GM21619 (cell line): ENCODE measurements around the gene VLDLR.

ENCODE experiments used
- ATAC-seq: cut with Tn5 transposase; IDR thresholded peaks from one replicate; pipeline ENCODE4 v1.9.1; 2021; ENCODE audit not compliant: unreplicated experiment

Gene VLDLR

DNA sequence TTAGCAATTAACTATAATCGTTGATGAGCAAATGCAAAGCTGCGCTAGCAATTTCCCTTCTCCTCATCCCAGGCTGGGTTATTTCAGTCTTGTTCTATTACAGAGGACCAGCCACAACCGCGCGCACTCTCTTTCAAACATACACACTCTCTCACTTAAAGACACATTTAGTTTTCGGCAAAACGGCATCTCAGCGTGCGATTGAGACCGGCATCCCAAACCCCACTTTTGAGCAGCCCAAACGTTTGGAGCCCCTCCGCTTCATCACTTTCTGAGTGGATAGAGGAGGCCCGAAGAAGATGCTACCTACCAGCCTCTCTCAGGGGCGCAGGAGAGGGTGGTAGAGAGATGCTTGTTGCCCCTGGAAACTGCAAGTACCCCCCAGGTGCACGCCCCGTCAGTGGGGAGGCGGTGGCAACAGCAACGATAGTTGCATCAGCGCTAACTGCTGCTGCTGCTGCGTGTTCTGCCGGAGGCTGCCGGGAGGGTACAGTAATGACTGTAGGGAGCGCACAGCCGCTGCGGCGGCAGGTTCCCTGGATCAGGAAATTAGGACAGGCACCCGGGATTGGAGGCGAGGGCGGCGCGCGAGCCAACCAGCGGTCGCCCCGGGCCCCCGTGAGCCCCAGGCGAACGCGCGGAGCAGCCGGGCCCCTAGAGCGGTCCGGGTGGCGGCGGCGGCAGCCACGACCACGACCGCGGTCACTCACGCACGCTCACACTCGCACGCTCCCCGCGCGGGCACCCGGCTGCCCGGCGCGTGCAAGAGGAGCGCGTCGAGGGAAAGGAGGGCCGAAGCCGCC, 467 bp upstream of the VLDLR start:
- ATAC-seq: peak; percentile 50

DNA sequence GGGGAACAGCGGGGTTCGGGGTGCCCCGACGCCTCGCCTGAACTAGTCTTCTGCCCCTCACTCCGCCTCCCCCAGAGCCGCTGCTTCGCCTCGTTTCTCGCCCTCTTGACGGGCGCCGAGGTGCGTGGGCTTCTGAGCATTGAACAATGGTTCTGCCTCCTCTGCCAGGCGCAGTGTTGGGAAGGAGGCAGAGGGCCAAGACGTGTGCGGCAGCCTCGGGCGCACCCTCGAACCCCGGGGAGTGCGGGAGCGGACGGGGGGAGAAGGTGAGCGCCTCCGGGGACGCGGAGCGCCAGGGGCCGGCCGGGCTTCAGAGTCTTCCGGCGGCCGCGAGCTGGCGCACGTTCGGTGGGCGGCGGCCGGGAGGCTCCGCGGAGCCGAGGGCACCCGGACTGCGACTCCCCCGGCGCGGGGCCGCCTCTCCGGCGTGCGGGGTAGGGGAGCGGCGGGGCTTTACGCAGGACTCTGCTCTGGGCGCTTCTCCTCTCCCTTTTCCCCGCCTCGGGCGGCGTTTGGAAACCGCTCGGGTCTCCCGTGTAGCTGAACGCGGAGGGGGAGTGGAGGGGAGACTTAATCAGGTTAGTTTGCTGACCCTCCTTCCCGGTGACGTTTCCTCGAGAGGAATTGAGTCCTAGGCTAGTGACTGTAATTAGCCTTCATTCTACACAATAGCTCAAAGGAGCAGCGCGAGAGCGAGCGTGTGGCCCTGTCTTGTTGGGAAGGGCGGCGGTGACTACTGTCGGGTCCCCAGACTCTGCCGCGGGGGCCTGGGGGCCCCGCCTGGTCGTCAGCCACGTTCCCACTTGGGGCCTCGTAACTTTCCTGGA, 1.1 kb downstream of the VLDLR start:
- peak; percentile 26 for ATAC-seq

DNA sequence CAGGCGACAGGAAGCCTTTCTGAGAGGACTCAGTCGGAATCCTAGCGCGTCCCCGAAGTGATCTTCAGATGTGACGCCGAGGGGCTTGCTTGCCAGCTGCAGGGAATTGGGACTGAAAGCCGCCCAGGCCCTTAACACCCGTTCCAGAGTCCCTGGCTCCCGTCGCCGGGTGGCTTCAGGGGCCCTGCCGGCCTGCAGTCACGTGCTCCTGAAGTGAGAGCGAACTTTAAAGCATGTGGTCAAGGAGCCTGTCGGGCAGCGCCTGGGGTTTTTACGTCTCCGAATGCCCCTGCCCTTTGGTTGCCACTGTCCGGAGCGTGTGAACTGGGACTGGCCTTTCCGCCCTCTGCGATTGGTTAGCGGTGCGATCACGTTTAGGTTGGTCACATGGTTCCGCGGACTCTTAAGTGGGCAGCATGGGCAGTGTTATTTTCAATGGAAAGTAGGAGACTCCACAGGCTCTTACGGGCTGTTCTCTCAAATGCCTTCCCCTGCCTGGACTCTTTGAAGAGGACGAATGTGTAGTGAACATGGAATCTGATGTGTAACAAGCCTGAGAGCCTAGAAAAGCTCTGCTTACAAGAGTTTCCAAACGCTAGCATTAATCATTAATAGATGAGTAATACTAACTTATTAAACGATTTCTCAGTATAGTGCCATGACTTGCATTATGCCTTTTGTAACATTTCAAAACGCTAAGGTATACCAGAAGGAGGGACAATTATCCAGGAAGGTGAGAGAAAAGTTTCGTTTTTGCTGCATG, 1.9 kb downstream of the VLDLR start:
- ATAC-seq: no peak

DNA sequence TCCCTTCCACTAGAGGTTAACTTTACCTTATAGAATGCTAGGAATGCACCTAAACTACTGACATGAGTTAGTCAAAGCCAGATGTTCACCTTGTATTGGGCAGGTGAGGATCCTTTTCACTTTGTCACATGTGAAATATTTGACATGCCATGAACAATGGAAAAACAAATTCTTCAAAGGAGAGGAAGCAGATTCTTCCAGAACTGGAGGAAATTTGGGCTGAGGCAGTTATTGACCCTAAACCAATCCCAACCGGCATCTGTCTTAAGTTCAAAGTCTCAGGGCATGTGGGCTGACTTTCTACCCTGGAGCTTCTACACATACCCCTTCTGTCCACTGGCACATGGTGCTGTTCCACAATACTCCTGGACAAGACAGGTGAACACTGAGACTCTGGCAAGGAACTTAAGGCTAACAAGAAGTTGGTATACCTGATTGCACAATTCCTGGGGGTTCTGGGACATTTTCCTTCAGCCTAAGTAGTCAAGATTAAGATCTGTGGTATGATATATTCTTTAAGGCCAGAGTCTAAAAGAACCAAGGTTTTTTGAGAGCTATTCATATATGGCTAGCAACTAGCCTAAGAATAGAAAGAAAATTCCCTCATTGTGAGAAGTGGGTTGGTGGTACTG, 2.6 kb downstream of the VLDLR start:
- ATAC-seq: no peak

DNA sequence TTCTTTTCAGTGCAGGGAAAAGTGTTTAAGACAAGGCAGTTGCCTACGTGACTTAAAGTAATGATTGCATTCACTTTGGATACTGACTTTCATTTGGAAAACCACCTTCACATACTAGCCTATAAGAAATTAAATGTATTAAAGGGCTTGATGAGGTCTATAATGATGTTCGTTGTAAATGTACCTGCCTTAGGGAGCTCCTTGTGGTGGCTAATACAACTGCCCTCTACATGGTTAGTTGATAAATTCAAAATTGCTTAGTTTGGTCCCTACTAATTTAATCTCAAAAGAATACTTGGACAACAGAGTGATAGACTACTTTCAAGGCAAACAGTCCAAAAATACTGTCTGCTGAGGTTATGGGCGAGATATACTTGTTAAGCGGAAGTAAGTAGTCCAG, 3.8 kb downstream of the VLDLR start:
- no peak for ATAC-seq

DNA sequence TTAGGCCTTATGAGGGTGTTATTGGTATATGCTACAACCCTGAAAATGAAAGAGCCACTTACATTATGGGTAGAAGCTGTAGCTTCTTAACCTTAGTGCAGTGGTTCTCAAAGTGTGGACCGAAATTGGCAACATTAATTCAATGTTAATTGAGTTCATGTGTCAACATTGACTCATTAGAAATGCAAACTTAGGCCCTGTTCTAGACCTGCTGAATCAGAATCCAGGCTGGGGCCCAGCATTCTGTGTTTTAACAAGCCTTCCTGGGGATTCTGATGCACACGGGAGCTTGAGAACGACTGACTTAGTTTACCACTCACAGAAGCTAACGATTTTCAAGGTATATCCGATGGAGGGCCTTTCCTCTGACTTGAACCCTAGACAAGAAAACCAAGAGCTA, 7.3 kb downstream of the VLDLR start:
- no peak for ATAC-seq

DNA sequence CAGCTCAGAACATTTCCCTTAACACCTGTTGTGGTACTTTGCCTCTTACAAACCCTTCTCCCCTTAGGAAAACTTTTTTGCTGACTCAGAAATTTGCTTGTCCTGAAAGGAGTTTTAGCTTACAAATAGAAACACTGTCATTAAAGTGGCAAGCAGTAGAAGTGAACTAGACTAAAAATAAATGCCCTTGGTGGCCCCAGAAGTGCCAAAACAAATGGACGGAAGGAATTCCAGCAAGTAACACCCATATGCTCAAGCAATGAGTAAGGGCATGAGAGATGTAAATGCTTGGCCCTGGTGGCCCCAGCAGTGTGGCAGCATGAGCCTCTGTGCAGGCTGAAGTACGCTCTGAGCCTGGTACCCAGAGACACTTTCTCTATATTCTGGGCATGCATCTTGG, 8.6 kb downstream of the VLDLR start:
- ATAC-seq: no peak

DNA sequence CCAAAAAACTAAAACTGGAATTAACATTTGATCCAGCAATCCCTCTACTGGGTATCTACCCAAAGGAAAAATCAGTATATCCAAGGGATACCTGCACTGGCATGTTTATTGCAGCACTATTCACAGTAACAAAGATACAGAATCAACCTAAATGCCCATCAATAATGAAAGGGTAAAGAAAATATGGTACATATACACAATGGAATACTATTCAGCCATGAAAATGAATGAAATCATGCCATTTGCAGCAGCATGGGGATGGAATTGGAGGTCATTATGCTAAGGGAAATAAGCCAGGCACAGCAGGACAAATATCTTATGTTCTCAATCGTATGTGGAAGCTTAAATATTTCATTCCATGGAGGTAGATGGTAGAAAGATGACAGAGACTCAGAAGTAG, 9.7 kb downstream of the VLDLR start:
- no peak for ATAC-seq

DNA sequence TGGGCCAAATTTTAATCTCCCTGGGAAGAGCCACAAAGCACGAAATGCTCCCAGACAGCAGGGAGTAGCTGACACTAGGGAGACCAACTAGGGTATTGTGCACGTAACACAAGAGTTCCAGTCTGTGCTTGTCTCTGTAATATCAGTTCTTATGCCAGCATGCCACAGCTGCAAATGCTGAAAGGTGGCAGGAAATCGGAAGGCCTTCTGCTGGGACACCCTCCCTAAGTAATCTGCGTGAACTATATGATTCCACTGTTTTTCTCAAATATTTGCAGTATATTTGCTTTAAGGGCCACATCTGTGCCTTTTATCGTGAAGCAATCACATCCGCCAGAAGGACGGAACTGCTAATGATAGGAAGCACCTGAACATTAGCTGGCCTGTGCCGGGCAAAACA, 12.6 kb downstream of the VLDLR start:
- no peak for ATAC-seq

DNA sequence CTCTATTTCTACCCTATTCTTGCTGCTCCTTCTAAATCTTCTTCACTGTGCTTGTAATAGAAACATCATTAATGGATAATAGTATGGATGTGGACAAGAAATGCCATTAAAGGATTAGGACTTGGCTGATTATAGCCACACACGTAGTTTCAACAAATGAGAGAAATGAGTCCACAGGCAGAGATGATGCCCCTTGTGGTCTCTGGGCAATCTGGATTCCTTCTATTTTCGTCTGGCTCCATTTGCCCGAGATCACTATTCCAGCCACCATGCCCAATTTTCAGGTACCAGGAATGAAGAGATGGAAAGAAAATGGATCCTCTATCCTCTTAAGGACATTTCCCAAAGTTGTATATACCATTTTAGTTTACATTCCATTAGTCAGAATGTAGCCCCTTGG, 13.2 kb downstream of the VLDLR start:
- no peak for ATAC-seq

DNA sequence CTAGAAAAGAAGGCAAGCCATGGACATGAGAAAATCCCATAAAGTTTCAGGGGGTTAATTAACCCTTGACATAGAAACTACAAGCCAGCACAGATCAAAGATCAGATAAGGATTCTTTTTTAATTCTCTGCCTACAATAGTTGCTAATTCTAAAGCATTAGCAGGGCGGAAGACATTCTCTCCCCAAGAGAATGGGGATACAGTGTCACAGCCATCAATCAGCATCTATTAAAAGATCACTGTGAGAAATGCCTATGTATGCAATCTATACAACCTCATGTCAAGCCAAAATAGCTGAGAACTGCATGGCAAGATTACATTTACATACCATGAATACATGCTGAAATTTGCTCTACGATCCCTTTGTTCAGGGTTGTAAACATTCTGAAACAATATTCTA, 14.3 kb downstream of the VLDLR start:
- ATAC-seq: no peak

DNA sequence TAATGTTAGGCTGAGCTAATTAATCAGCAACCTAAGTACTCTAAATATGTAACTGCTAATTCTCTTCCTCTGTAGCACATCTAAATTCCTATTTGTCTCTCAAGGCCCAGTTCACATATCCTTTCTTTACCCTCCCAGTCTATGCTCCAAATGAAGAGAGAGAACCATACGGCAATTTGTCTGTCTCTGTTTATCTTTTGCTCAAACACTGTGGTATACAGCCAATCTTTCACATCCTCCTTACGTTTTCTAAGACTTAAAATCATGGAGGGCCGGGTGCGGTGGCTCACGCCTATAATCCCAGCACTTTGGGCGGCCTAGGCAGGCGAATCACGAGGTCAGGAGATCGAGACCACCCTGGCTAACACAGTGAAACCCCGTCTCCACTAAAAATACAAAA, 15.8 kb downstream of the VLDLR start:
- no peak for ATAC-seq

DNA sequence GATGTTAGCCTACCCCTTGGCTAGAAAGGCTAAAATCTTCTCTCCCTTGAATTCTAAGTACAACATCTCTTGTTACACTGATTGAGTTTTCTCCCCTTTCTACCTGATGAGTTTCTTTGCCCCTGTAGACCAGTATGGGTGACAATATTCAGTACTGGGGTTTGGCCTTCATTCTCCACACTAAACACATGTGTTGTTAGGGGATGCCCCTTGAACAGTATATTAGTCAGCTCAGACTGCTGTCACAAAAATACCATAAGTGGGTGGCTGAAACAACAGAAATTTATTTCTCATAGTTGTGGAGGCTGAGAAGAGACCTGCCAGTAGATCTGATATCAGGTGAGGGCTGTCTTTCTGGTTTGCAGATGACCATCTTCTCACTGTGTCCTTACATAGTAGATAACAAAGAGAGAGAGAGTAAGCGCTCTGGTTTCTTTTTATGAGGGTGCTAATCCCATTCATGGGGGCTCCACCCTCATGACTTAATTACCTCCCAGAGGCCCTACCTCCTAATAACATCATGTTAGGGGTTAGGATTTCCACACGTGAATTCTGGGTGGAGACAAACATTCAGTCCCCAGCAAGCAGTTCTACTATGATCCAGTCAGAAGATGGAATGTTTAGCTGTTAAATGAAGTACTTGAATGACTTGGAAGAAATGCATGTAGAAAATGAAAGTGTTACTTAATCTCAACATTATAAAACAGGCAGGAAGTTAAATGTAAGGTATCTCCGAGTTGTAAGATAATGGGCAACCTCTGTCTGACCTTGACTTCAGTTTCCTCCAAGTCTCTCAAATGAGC, 17.5 kb downstream of the VLDLR start:
- peak; percentile 83 for ATAC-seq

DNA sequence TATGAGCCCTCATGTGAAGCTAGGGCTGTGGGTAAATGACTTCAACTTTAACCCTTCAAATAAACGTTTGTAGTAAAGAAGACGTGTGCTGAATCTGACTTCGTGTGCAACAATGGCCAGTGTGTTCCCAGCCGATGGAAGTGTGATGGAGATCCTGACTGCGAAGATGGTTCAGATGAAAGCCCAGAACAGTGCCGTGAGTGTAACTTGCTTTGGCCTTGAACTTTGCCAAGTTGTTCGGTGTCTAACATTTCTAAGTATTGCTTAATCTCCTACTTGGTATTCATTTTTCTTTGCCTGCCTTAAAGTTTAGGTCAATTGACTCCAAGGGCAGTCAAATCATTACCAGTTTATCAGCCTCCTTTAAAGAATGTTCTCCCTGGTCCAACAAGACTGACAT, 18.2 kb downstream of the VLDLR start:
- no peak for ATAC-seq

DNA sequence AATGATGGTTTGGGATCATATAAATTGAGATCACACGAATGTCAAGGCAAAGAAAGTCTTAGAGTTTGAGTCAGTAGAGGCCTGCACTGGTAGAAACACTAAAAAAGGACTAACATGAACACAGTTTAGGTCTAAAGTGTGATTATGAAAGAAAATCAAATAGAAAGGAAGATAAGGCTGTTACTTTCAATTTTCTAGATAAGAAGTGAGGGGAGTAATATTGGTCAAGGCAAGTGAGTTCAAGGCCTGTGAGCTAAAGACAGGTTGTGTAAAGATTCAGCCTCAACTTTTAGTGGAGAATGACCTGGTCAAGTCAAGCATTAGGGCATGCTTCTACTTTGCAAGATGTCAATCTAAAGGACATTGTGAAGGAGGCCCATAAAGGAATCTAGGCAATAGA, 19.0 kb downstream of the VLDLR start:
- no peak for ATAC-seq

DNA sequence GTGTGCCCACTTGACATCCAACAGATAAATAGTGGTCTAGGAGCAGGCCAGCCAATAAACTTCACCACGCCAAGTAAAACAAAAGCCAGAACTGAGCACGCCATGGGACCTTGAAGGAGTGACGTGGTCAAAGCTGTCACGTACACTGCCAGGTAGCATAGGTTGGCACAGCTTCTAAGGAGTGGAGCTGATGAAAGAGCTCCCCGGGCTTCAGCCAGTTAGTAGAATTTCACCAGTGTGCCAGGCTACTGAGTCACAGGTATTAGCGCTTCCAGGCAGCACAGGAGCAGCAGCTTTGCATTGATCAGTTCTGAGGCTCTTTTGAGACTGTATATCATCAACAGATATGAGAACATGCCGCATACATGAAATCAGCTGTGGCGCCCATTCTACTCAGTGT, 19.4 kb downstream of the VLDLR start:
- ATAC-seq: no peak

DNA sequence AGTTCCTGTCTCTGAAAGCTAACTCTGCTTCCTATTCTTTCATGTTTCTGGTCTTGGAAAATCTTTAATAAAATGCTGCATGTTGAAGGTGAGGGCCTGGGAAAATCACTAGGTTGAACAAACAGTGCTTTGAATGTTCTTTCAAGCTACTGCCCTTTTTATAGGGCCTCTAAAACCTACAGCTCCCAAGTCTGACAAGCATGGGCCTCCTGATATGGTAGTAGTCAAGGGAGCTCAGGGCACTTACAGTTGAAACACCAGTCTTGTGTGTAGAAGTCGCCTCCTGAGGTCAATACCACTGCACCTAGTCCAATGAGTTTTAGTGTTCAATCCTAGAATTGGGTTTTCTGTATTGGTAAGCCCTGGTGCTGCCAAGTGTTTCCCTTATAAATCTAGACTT, 20.5 kb downstream of the VLDLR start:
- ATAC-seq: no peak

DNA sequence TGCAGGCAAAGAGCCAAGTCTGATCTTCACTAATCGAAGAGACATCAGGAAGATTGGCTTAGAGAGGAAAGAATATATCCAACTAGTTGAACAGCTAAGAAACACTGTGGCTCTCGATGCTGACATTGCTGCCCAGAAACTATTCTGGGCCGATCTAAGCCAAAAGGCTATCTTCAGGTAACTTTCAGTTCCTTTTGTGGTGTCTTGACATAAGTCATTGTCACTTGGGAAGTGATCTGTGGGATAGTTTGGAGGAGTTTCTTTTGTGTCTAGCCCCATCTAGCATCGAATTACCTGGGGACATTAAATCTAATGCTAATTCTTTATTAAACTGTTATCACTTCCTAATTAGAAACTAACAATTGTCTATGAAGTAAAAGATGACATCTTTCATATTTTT, 24.0 kb downstream of the VLDLR start:
- ATAC-seq: peak; percentile 75

DNA sequence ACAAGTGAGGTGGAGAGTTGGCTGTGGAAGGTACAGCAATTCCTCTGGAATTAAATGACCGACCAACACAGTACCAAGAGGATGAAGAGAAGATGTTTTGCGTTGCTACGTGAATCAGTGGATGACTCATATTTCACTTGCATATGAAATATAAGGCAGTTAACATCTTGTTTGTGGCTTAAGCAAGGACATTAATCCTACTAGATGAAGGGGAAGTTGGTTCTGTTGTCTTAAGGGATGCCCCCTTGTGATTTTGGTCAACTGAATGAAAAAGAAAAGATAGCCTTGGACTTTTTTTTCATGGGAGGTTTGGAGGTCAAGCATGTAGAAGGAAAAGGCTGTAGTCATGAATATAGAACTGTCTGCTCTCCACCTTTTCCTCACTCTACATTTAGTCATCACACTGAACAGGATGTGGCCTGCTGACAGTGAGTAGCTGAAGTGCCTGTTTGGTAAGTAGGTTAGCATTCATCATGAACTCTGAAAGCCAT, 33.9 kb downstream of the VLDLR start:
- ATAC-seq: peak; percentile 68

DNA sequence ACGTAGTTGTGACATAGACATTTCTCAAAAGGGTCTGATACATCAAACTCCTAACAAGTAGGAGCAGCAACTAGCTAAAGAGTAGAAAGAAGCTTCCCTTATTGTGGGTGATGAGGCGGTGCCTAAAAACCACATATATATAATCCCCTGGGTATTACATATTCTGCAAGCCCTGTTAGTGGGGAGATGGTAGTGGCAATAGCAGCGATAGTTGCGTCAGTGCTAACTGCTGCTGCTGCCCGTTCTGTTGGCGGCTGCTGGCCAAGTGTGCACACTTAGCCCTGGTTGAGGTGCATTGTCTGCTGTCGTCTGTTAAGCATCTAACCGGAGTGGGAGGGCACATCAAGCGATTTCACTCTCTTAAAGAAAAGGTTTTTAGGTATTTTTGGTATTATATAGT, 35.8 kb downstream of the VLDLR start:
- ATAC-seq: peak; percentile 70
